Lower leg skin (tissue), 3 donors: ENCODE data around the gene STEAP1B.

ENCODE experiments used
- CTCF ChIP-seq, 3 donors: fragments of 450-650 bp; IDR thresholded peaks; one replicate each; pipeline ENCODE4 v1.5.1; 2016; ENCODE audit warnings: antibody characterized with exemption in 3 of 3, mild to moderate bottlenecking in 3 of 3, moderate library complexity in 2 of 3
- POLR2A ChIP-seq, 2 donors: fragments of 450-650 bp; IDR thresholded peaks; one replicate each; pipeline ENCODE4 v1.6.1; 2016 to 2017; ENCODE audit warnings: antibody characterized with exemption in 2 of 2, mild to moderate bottlenecking in 1 of 2, moderate library complexity in 1 of 2

- TF ChIP-seq CTCF (IDR thresholded peaks at IDR 0.05) (no peak), POLR2A (IDR thresholded peaks at IDR 0.05) (no peak)
Measured at GRCh38 chr7:22394739-22395138, 105.2 kb downstream of the STEAP1B start.
